Calu3 (cell line): Measurements from ENCODE around the gene ABAT. TPM values are rescaled to one million over a fixed set of nuclear protein-coding genes. Genes with fewer than 3 reads are reported as not detected.
A peak's percentile ranks its signal among the peaks of the same experiment; 100 is the strongest.

Experiments used
- BruUV-seq: library from RNA; stranded (reverse); fragments of 400-500 nt; replicated peaks from 2 replicates; lab custom pipeline; 2021; lab: Mats Ljungman, UMichigan
- CTCF ChIA-PET: fragments of 300-600 bp; sonication (Branson Sonifier 250); formaldehyde crosslinking; loops from one replicate; lab custom pipeline; 2022; ENCODE audit warnings: antibody characterized with exemption; lab: Charles Lee
- DNase-seq: peaks from one replicate; pipeline ENCODE4 v3.0.0; 2022
- H3K27ac Mint-ChIP-seq: one replicate; pipeline ENCODE4 v1.8.0; 2022; ENCODE audit warnings: mixed read lengths; ENCODE audit not compliant: unreplicated experiment
- H3K27me3 Mint-ChIP-seq: one replicate; pipeline ENCODE4 v1.8.0; 2022; ENCODE audit warnings: mixed read lengths; ENCODE audit not compliant: unreplicated experiment
- H3K36me3 Mint-ChIP-seq: one replicate; pipeline ENCODE4 v1.8.0; 2022; ENCODE audit warnings: mild to moderate bottlenecking, moderate library complexity, mixed read lengths; ENCODE audit not compliant: insufficient read depth, unreplicated experiment
- H3K4me1 Mint-ChIP-seq: one replicate; pipeline ENCODE4 v1.8.0; 2022; ENCODE audit warnings: mild to moderate bottlenecking, low read depth, mixed read lengths; ENCODE audit not compliant: unreplicated experiment
- H3K4me3 Mint-ChIP-seq: one replicate; pipeline ENCODE4 v1.8.0; 2022; ENCODE audit warnings: mild to moderate bottlenecking, low read depth, moderate library complexity, mixed read lengths; ENCODE audit not compliant: unreplicated experiment
- H3K9me3 Mint-ChIP-seq: one replicate; pipeline ENCODE4 v1.8.0; 2022; ENCODE audit warnings: low read depth, mixed read lengths; ENCODE audit not compliant: unreplicated experiment
- intact Hi-C: fragments of 100-400 bp; cut with micrococcal nuclease; formaldehyde crosslinking; loops from one replicate; pipeline ENCODE4 v1.10.0; 2022; ENCODE audit not compliant: unreplicated experiment
- total RNA-seq: library from RNA; stranded (reverse); gene quantifications from 2 replicates; pipeline ENCODE4 v1.2.3, GENCODE V29; 2022
- TF ChIP-seq, protein P1 (sequence below): fragments of 200-600 bp; IDR thresholded peaks from one replicate; pipeline ENCODE4 v1.8.0; 2022; ENCODE audit warnings: antibody characterized with exemption; ENCODE audit not compliant: unreplicated experiment

ABAT gene
- total RNA-seq, 1 experiment from 2014 or later: 12.6 TPM

DNA sequence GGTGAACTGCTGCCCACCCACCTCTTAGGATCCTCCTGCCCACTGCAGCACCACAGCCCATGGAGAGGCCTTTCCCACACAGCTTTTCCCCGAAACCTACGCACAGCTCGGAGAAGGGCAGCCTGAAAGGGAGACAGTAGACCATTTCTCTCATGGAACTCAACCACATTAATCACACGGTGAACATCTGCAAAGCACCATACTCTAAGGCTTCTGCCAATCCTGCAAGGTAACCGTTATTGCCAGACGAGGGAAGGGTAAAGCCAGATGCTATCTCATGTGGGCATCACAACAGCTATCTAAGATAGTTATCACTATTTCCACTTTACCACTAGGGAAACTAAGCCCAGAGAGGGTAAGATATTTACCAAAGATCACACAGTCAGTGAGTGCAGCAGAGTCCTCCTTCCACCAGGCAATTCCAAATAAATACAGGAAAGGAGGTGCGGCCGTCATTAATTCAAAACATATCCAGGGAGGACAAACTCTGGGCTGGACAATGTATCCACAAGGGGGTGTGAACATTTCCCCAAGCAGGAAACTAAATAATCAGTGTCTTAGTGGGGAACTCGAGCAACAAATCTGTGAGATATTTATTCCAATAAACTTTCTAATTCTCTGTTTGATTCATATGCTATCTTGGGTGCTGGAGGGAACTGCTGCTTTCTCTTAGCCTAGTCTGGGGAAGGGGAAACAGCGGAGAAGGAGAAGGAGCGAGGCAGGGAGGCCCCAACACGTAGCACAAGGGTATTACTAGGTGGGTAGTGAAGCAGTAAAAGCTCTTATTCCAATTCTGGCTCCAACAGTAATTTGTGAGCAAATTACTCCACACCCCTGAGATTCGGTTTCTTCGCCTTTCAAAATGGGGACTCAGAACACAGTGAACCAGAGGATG lies 122.3 kb downstream of the ABAT start:
- intact Hi-C loops: loop anchor here (5.0 kb wide), 2 partner anchors 86 to 119 kb away; partner anchors contain the start of gene LITAFD
- Mint-ChIP-seq H3K27me3 (no peaks in the 10 kb centered on the region), H3K9me3 (no peaks in the 10 kb centered on the region), H3K4me1 (peaks cover 34% of the 10 kb centered on the region), H3K27ac (peak overlapping the region; percentile 44), H3K4me3 (peak overlapping the region; percentile 99), H3K36me3 (peaks cover 51% of the 10 kb centered on the region)
- CTCF ChIA-PET: interaction anchor here (0.9 to 1.6 kb wide), 5 partner anchors 9 to 212 kb away, joined by 3 read pairs; partner anchors contain the start of gene CARHSP1
- TF ChIP-seq, protein P1, sequence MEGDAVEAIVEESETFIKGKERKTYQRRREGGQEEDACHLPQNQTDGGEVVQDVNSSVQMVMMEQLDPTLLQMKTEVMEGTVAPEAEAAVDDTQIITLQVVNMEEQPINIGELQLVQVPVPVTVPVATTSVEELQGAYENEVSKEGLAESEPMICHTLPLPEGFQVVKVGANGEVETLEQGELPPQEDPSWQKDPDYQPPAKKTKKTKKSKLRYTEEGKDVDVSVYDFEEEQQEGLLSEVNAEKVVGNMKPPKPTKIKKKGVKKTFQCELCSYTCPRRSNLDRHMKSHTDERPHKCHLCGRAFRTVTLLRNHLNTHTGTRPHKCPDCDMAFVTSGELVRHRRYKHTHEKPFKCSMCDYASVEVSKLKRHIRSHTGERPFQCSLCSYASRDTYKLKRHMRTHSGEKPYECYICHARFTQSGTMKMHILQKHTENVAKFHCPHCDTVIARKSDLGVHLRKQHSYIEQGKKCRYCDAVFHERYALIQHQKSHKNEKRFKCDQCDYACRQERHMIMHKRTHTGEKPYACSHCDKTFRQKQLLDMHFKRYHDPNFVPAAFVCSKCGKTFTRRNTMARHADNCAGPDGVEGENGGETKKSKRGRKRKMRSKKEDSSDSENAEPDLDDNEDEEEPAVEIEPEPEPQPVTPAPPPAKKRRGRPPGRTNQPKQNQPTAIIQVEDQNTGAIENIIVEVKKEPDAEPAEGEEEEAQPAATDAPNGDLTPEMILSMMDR: no peak
- BruUV-seq: TSS peak; percentile 83
- no peak for DNase-seq

DNA sequence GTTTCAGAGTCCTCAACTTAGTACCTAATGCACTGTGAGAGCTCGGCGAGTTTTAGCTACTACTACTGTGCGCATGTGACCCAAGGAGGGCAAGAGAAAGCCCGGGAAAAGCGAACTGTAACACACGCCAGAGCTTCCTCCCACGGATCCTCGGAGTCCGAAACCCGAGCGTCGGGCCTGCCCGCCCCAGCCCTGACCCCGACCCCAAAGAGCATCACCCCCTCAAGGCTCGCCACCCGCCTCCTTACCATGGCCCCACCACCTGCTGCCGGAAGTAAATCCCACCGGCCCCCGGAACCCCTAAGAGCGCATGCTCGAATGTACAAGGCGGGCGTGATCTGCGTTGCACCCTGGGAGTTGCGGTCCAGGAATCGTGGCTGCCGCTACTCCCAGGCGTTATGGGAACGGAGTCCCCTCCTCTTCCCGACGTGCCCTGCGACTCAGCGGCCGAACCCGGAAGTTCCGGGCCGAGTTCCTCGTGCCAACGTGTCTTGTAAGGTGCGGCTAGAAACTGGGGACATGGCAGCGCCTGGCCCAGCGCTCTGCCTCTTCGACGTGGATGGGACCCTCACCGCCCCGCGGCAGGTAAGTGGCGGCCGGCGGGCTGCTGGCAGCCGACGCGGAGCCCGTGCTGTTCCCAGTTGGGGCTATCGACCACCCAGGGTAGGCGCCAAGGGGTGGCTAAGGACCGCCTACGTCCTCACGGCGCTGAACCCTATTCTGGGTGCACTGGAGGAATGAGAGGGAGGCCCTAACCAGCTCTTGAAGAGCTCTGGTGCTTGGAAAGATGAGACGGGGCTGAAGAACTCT lies 123.2 kb downstream of the ABAT start, which contains the start of the genes PMM2 and TMEM186:
PMM2 (plus strand) TSS at position 476 of the 810 bp plus-strand sequence; CDS start at position 520, 44 bp downstream.
TMEM186 (minus strand) TSS at position 276 of the 810 bp plus-strand sequence; CDS start at position 251, 25 bp downstream.
- Mint-ChIP-seq H3K27ac (peak within 1 kb of the TSS; percentile 44), H3K4me3 (peak within 1 kb of the TSS; percentile 99), H3K36me3 (peaks cover 60% of the 10 kb centered on the region), H3K27me3 (no peaks in the 10 kb centered on the region), H3K9me3 (no peaks in the 10 kb centered on the region), H3K4me1 (peaks cover 41% of the 10 kb centered on the region)
- CTCF ChIA-PET: interaction anchor here (0.9 to 1.6 kb wide), 5 partner anchors 9 to 211 kb away, joined by 3 read pairs; partner anchors contain the start of gene CARHSP1
- no TSS peak for BruUV-seq
- peak; percentile 98 for DNase-seq
- intact Hi-C loops: loop anchor here (5.0 kb wide), 2 partner anchors 85 to 120 kb away; partner anchors contain the start of gene LITAFD
- TF ChIP-seq, protein P1: no peak

DNA sequence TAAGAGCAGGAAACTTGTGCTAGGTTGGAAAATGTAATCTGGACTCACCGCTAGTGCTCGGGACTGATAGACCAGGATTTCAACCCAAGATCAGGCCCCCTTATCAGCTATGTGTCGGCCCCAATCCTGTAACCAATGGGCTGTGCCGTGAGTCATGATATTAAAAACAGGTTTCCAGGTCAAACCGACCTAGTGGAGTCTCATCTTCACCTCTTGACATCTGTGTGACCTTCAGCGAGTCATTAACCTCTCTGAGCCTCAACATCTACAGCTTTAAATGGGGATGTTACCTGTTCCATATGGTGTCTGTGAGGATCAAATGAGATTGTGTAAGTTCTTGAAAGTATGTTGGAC lies 123.7 kb downstream of the ABAT start:
- Mint-ChIP-seq H3K4me1 (peaks cover 41% of the 10 kb centered on the region), H3K27me3 (no peaks in the 10 kb centered on the region), H3K36me3 (peaks cover 66% of the 10 kb centered on the region), H3K4me3 (peak overlapping the region; percentile 99), H3K9me3 (no peaks in the 10 kb centered on the region), H3K27ac (peak overlapping the region; percentile 44)
- TSS peak; percentile 46 for BruUV-seq
- intact Hi-C loops: loop anchor here (5.0 kb wide), 2 partner anchors 84 to 121 kb away; partner anchors contain the start of gene LITAFD
- CTCF ChIA-PET: interaction anchor here (1.6 kb wide), 1 partner anchor 119 kb away, joined by 3 read pairs; no protein-coding TSS in a partner anchor
- TF ChIP-seq, protein P1: no peak
- no peak for DNase-seq
